OCI-LY7 (cell line): ENCODE measurements around the gene WWOX. TPM values are rescaled to one million over a fixed set of nuclear protein-coding genes. Genes with fewer than 3 reads are reported as not detected.

Experiments used
- BruUV-seq: library from RNA; stranded (reverse); fragments of 400-500 nt; replicated peaks from 2 replicates; lab custom pipeline; 2021; lab: Mats Ljungman, UMichigan
- CTCF ChIA-PET: fragments of 300-600 bp; sonication (Branson Sonifier 250); formaldehyde crosslinking; loops from one replicate; lab custom pipeline; 2022; ENCODE audit warnings: antibody characterized with exemption; ENCODE audit not compliant: unreplicated experiment; lab: Charles Lee
- POLR2A ChIA-PET: fragments of 300-600 bp; sonication (Branson Sonifier 250); formaldehyde crosslinking; loops from one replicate; lab custom pipeline; 2022; ENCODE audit warnings: antibody characterized with exemption; lab: Charles Lee
- DNase-seq: peaks from one replicate; pipeline ENCODE4 v3.0.0-alpha.2; 2015; ENCODE audit warnings: low spot score
- H2AFZ ChIP-seq: fragments of 200-600 bp; sonication (generic), shearing (Covaris generic); 2 replicates; pipeline ENCODE4 v1.6.1; 2014; ENCODE audit warnings: mild to moderate bottlenecking, antibody characterized with exemption, low read length, moderate library complexity
- H3K27ac ChIP-seq: fragments of 200-600 bp; sonication (generic); 2 replicates; pipeline ENCODE4 v1.5.1; 2014; ENCODE audit warnings: mixed run types, low read depth, mild to moderate bottlenecking, moderate library complexity, low read length, inconsistent platforms; ENCODE audit not compliant: poor library complexity, severe bottlenecking
- H3K36me3 ChIP-seq: fragments of 200-600 bp; sonication (generic); 2 replicates; pipeline ENCODE4 v1.6.1; 2014; ENCODE audit warnings: mild to moderate bottlenecking, antibody characterized with exemption, low read length, moderate library complexity, mixed read lengths; ENCODE audit not compliant: insufficient read depth
- H3K4me1 ChIP-seq: fragments of 200-600 bp; sonication (generic); 2 replicates; pipeline ENCODE4 v1.5.1; 2014; ENCODE audit warnings: mild to moderate bottlenecking, low read length; ENCODE audit not compliant: insufficient read depth, poor library complexity, severe bottlenecking
- H3K4me2 ChIP-seq: fragments of 200-600 bp; sonication (generic); 2 replicates; pipeline ENCODE4 v1.6.1; 2014; ENCODE audit warnings: mild to moderate bottlenecking, low read length
- H3K4me3 ChIP-seq: fragments of 200-600 bp; sonication (generic); 2 replicates; pipeline ENCODE4 v1.5.1; 2014; ENCODE audit warnings: mild to moderate bottlenecking, low read depth, low read length; ENCODE audit not compliant: poor library complexity, severe bottlenecking
- H3K79me2 ChIP-seq: fragments of 200-600 bp; sonication (generic); 2 replicates; pipeline ENCODE4 v1.6.1; 2016; ENCODE audit warnings: low read depth, mild to moderate bottlenecking, low read length, moderate library complexity, mixed read lengths; ENCODE audit not compliant: insufficient read depth
- H3K9me2 ChIP-seq: fragments of 200-600 bp; sonication (generic); 2 replicates; pipeline ENCODE4 v1.6.1; 2016; ENCODE audit warnings: mild to moderate bottlenecking, low read length, mixed read lengths; ENCODE audit not compliant: insufficient read depth
- H3K9me3 ChIP-seq: fragments of 200-600 bp; sonication (generic); 2 replicates; pipeline ENCODE4 v1.6.1; 2014; ENCODE audit warnings: mild to moderate bottlenecking, mixed run types, low read length, mixed read lengths
- H4K20me1 ChIP-seq: fragments of 200-600 bp; sonication (generic); 2 replicates; pipeline ENCODE4 v1.6.1; 2014; ENCODE audit warnings: mild to moderate bottlenecking, antibody characterized with exemption, low read length, moderate library complexity, mixed read lengths; ENCODE audit not compliant: insufficient read depth
- EZH2phosphoT487 ChIP-seq: fragments of 200-600 bp; sonication (generic); IDR thresholded peaks from 2 replicates; pipeline ENCODE4 v1.6.1; 2018; ENCODE audit warnings: low read depth, borderline replicate concordance, mild to moderate bottlenecking, mixed run types, antibody characterized with exemption, low read length, moderate library complexity, mixed read lengths
- intact Hi-C: fragments of 100-400 bp; cut with micrococcal nuclease; formaldehyde crosslinking; loops from one replicate; pipeline ENCODE4 v1.10.0; 2022; ENCODE audit not compliant: unreplicated experiment
- total RNA-seq, 2 experiments: library from RNA; depleted of rRNA in 1 of 2; stranded (reverse); fragments of >200 nt in 1 of 2; shearing (Covaris generic) in 1 of 2; gene quantifications; 2 replicates each; pipeline ENCODE4 v1.2.3, GENCODE V29; 2014 to 2022
- TF ChIP-seq, protein P1 (sequence below): fragments of 200-600 bp; sonication (generic); conservative IDR thresholded peaks from 2 replicates; pipeline ENCODE4 v1.5.1; 2014; ENCODE audit warnings: mild to moderate bottlenecking, antibody characterized with exemption, low read length, moderate library complexity, mixed read lengths

Gene WWOX
- total RNA-seq, 2 experiments from 2014 or later = 40.2 to 47.6 TPM

- CTCF ChIA-PET = no interaction called here
- H3K9me2 ChIP-seq = no peaks in the 10 kb centered on the region
- no peaks in the 10 kb centered on the region for H4K20me1 ChIP-seq
- H3K4me3 ChIP-seq = no peak overlapping the region
- DNase-seq = no peak
- BruUV-seq = no TSS peak
- POLR2A ChIA-PET = interaction anchor here (0.7 kb wide), 1 partner anchor 19 kb away, joined by 4 read pairs; no protein-coding TSS in a partner anchor
- H3K9me3 ChIP-seq = no peaks in the 10 kb centered on the region
- H3K36me3 ChIP-seq = no peaks in the 10 kb centered on the region
- intact Hi-C loops = no loop called here
- H2AFZ ChIP-seq = no peak overlapping the region
- no peaks in the 10 kb centered on the region for H3K4me1 ChIP-seq
- no peaks in the 10 kb centered on the region for H3K79me2 ChIP-seq
- H3K27ac ChIP-seq = no peak overlapping the region
- no peak overlapping the region for H3K4me2 ChIP-seq
- TF ChIP-seq, protein P1, sequence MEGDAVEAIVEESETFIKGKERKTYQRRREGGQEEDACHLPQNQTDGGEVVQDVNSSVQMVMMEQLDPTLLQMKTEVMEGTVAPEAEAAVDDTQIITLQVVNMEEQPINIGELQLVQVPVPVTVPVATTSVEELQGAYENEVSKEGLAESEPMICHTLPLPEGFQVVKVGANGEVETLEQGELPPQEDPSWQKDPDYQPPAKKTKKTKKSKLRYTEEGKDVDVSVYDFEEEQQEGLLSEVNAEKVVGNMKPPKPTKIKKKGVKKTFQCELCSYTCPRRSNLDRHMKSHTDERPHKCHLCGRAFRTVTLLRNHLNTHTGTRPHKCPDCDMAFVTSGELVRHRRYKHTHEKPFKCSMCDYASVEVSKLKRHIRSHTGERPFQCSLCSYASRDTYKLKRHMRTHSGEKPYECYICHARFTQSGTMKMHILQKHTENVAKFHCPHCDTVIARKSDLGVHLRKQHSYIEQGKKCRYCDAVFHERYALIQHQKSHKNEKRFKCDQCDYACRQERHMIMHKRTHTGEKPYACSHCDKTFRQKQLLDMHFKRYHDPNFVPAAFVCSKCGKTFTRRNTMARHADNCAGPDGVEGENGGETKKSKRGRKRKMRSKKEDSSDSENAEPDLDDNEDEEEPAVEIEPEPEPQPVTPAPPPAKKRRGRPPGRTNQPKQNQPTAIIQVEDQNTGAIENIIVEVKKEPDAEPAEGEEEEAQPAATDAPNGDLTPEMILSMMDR = no peak
- TF ChIP-seq EZH2phosphoT487 = no peak
Measured at GRCh38 chr16:79122343-79122742, 1022.9 kb downstream of the WWOX start.

- Histone ChIP-seq H3K4me2 (no peak overlapping the region), H3K4me3 (no peak overlapping the region), H2AFZ (no peak overlapping the region), H3K9me3 (no peaks in the 10 kb centered on the region), H4K20me1 (no peaks in the 10 kb centered on the region), H3K9me2 (no peaks in the 10 kb centered on the region), H3K36me3 (no peaks in the 10 kb centered on the region), H3K79me2 (no peaks in the 10 kb centered on the region), H3K4me1 (no peaks in the 10 kb centered on the region), H3K27ac (no peak overlapping the region)
- CTCF ChIA-PET = no interaction called here
- DNase-seq = no peak
- TF ChIP-seq EZH2phosphoT487 = no peak
- TF ChIP-seq, protein P1 = no peak
- intact Hi-C loops = no loop called here
- no TSS peak for BruUV-seq
- POLR2A ChIA-PET = no interaction called here
Measured at GRCh38 chr16:79124016-79124756, 1024.7 kb downstream of the WWOX start.

DNA sequence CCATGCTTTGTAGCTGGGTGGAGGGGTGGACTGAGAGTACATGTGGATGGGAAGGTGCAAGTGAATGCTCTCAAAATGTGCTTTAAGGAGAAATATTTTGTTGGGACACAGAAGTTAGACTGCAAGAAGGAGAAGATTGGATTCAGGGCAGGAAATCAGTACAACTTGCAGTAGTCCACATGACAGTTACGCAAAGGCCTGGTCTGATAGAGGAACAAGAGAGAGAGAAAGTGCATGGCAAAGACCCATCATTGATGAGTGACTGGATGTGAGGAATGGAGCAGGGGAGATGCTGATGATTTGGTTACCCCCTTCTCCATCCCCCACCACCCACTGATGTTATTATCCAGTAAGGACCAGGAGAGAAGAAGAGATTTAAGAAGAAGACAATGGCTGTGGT, 1028.3 kb downstream of the WWOX start:
- Histone ChIP-seq H3K36me3 (no peaks in the 10 kb centered on the region), H3K4me3 (no peak overlapping the region), H3K4me2 (no peak overlapping the region), H2AFZ (no peak overlapping the region), H3K79me2 (no peaks in the 10 kb centered on the region), H4K20me1 (no peaks in the 10 kb centered on the region), H3K27ac (no peak overlapping the region), H3K9me2 (no peaks in the 10 kb centered on the region), H3K9me3 (no peaks in the 10 kb centered on the region), H3K4me1 (no peaks in the 10 kb centered on the region)
- intact Hi-C loops = no loop called here
- ChIA-PET CTCF (no interaction called here), POLR2A (interaction anchor here (0.6 kb wide), 1 partner anchor 36 kb away, joined by 5 read pairs; no protein-coding TSS in a partner anchor)
- no peak for DNase-seq
- no TSS peak for BruUV-seq
- TF ChIP-seq, protein P1 = no peak
- no peak for TF ChIP-seq EZH2phosphoT487
